Activated CD8-positive, alpha-beta memory T cell treated with anti-CD3 and anti-CD28 coated beads, Interleukin-2, amount 50 U/mL, for 4 hours (primary cell): ENCODE data around the gene ITPRID1.

ENCODE experiments used
- DNase-seq: peaks from one replicate; pipeline ENCODE4 v3.0.0-alpha.2; 2020

The ITPRID1 gene

DNA sequence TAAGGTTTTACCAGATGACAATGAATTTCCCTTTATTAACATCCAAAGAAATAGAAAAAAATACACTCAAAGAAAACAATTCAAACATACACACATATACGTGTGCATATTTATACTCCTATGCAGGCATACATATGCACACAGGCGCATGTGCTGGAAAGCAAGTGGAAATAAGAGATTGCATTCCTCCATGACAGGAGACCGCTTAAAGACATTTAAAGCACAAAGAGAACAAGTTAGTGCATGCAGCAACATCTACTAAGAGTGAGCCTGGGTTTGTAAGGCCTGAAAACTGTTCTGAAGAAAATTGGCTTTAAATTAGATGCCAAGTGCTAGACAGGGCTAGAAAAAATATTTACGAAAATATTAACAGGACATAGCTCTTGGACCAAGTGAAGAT, 133.1 kb downstream of the ITPRID1 start:
- DNase-seq = no peak

DNA sequence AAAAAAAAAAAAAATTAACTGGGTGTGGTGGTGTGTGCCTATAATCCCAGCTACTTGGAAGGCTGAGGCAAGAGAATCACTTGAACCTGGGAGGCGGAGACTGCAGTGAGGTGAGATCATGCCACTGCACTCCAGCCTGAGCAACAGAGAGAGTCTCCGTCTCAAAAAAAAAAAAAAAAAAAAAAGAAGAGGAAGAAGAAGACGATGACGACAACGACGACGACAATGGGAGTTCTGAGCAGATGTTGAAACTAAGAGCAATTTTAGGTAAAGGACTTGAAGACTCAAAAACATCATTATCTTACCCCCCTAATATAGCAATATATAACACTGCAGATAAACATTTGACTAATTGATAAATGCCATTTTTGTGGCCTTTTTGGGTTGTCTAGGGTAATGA, 133.6 kb downstream of the ITPRID1 start:
- DNase-seq = no peak

GRCh38 chr7:31648288-31648687, 134.4 kb downstream of the ITPRID1 start:
- DNase-seq = no peak

- no peak for DNase-seq
These were observed 135.0 kb downstream of the ITPRID1 start for GRCh38 chr7:31648880-31649279.

GRCh38 chr7:31651234-31652062, 137.6 kb downstream of the ITPRID1 start:
- no peak for DNase-seq

GRCh38 chr7:31652063-31652326, 138.1 kb downstream of the ITPRID1 start:
- no peak for DNase-seq

GRCh38 chr7:31663072-31663471, 149.2 kb downstream of the ITPRID1 start:
- DNase-seq = no peak

DNA sequence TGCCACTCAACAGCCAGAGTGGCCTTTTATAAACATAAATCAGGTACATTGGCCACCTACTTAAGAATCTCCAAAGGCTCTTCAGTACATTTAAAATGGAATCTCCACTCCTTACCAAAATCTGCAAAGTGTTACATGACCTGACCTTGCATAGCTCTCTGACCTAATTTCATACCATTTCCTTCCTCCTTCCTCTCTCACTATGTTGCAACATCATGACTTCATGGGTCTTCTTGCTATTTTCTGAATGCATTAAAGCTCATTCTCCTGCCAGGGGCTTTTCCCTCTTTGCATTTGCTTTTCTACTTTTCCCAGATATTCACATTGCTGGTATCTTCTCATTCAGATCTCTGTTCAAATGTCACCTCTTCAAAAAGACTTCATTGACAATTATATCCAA, 151.0 kb downstream of the ITPRID1 start:
- no peak for DNase-seq

DNA sequence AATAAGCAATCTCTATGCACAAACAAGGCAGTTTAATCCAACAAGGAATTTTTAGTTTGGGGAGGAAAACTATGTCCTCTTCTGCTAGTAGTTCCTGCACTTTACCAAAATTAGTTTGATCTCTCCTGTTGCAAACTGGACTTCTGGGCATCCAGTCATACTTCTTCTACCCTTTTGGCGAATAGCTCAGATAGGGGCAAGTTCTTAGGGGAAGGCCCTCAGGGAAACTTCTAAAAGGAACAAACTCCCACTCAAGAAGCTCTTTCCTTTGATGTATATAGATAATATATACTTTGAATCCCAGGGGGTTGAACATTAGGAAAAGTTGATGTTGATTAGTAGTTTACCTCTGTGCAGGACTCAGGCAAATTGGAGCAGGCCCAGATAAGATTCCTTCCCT, 151.7 kb downstream of the ITPRID1 start:
- no peak for DNase-seq

DNA sequence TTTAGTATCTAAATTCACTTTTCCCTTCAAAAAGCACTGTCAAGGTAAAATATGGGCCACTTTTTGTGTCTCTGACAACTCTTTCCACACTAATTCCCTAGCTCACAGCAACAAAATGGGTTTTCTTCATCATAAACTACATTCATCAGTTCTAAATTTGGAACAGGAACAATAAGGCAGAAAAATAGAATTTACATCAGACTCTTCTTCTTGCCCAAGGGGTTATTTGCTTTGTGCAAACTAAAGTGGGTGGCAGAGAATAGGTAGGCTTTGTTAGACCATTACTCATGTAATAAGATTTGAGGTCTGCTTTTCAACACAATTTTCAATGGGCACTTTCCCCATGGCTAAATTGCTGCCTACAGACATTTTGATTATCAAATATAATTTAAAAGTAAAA, 155.6 kb downstream of the ITPRID1 start:
- no peak for DNase-seq

GRCh38 chr7:31679574-31680305, 165.8 kb downstream of the ITPRID1 start:
- DNase-seq = no peak

- DNase-seq = no peak
These were observed 169.7 kb downstream of the ITPRID1 start for GRCh38 chr7:31683445-31684225.

DNA sequence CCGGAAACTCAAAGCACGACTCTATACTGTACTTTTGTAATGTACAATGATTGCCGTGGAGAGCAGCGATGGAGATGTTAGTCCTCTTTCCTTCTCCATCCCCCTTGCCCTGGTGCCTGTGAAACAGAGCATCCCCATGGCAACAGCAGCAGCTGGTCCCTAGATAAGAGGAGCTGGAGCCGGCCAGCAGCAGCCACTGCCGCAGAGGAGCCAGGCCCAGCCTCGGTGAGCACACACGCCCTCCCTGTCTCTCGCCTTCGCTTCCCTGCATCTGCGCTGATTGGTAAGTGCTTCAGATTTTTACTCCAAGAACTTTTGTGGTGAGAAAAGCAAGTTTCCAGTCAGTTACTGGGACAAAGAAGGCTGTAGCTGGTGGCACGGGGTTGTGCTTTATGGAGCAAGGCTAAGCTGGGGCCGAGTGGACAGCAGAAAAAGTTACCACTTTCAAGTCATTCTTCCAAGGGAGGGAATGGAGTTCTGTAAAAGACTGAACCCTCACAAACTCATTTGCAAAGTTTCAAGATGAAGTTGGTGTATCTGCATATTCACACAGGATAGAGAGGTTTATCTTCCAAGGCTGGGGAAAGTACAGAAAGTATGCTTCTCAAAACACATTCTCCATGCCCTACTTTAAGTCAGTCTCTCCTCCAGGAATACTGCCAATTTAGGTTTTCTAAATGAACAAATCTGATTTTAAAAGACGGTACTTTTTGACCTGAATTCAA, 173.3 kb downstream of the ITPRID1 start, which contains the start of gene PPP1R17:
Gene PPP1R17, plus strand, starts transcription at position 192 of the 725 bp plus-strand sequence. CDS start 5,227 bp downstream, outside the sequence.
- DNase-seq = no peak

DNA sequence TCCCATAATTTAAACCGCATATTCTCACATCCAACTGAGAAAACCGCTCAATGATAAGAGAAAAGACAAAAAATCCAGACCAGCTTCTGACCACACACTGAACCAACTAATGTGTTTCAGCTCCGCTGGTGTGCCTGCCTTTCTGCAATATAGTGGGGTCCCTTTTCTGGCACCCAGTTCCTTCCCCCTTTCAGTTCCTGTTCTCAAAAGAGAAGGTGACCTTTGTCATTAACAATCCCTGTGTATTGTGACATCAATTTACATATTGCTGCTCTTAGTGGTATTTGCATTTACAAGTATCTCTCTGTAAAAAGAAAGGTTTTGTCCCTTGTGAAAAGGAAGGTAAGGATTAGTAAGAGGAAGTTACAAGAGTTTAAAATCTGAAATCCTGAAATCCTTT, 174.5 kb downstream of the ITPRID1 start:
- DNase-seq = no peak

DNA sequence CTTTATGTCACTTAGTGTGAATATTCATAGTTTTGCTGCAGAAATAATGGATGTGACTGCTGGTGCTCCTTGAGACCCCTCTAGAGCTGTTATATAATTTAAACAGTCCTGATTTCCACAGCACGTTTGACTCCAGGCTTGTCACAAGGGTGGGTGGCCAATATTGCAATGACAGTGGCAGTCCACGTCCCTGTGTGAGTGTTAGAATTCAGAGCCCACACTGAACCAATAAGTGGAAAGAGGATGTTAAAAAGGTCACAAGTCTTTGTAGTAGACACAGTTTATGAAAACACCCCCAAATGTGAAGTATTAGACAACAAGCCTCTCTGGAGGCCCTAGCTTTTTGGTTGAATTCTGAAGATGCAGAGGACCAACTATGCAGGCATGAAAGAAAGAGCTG, 175.1 kb downstream of the ITPRID1 start:
- DNase-seq = no peak

GRCh38 chr7:31690935-31691334, 177.0 kb downstream of the ITPRID1 start:
- no peak for DNase-seq

DNA sequence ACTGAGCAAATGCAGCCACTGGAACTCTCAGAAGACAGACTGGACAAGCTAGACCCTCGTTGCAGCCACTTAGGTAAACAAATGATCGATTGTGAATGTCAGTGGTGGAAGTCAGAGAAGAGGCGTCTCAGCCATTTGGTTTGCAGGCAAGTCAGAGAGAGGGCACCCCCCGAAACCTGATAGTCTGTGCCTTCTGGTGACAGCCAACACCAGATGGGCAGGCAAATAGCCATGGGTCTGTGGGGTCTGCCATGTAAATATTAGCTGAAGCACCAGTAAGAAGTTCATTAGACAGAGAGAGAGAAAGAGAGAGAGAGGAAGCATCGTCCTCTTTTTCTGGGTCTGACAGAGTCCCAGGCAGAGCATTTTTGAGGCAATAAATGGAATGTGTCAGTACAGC, 178.6 kb downstream of the ITPRID1 start:
- no peak for DNase-seq

GRCh38 chr7:31692871-31693270, 179.0 kb downstream of the ITPRID1 start:
- no peak for DNase-seq

- DNase-seq = no peak
These were observed 182.1 kb downstream of the ITPRID1 start for GRCh38 chr7:31695859-31696614.

DNA sequence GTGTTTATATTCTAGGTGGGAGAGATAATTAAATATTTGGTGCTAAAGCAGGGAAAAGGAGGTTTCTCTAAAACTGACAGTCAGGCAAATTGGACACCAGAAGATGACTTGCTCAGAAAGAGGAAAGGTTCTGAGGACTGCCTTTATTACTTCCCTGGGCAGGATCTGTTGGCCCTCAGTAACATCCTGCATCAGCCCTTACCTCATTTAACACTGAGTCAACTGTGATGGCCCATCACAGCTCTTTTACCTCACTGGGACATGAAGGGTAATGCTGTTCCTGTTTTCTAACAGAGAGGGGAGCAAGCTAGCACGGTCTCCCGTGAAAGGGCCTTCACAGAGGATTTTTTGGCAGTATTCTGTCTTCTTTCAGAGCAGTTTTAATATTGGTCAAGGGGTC, 185.2 kb downstream of the ITPRID1 start:
- DNase-seq = no peak

GRCh38 chr7:31702354-31702753, 188.5 kb downstream of the ITPRID1 start:
- no peak for DNase-seq

DNA sequence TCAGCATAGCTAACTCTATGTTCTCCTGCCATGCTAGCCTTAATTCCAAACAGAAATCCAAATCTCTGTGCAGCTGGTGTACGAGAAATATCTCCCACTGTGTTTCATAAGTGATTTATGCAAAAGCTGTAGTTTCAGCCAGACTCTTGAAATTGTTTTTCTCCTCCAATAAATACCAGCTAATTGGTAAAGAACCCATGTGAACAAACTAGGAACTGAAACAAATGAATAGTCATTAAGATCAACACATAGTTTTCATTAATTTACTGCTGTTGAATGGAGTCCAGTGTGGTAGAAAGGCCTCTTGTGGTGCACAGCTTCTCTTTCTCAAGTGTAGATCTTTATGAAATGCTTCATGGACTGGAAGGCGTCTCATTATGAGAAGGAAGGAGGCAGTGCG, 191.5 kb downstream of the ITPRID1 start:
- DNase-seq = no peak
